Globus pallidus (tissue), 1 donor: ENCODE results near the gene PDE1A.
"Not testable (repeated sequence)": the region's sequence is repeated elsewhere in the genome, so short reads cannot be mapped to it uniquely, and the experiment has no call there.

Source experiments
- DNase-seq: peaks from one replicate; pipeline ENCODE4 v3.0.0-alpha.2; 2015; ENCODE audit warnings: low spot score

The PDE1A gene

DNA sequence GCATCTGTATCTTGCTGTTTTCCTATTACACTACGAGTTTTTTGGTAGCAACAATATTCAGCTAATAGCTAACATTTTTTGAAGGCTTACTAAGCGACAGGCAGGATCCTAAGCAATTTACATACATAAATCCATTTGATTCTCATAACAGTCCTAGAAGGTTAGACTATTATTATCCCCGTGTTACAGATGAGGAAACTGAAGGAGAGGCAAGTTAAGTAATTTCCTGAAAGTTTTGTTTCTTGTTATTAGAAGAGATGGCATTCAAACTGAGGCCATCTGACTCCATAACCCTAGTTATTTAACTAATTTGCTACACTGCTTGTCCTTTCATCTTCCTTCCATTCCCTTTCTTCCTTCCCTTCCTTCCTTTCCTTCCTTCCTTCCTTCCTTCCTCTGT is 68.2 kb downstream of the PDE1A start:
- no peak for DNase-seq

GRCh38 chr2:182355815-182356214 is 71.0 kb downstream of the PDE1A start:
- no peak for DNase-seq

- no peak for DNase-seq
Measured at GRCh38 chr2:182351427-182351826, 75.4 kb downstream of the PDE1A start.

- no peak for DNase-seq
Measured at GRCh38 chr2:182349268-182349667, 77.6 kb downstream of the PDE1A start.

GRCh38 chr2:182345384-182345783 is 81.5 kb downstream of the PDE1A start:
- DNase-seq: no peak

GRCh38 chr2:182330451-182331305 is 96.2 kb downstream of the PDE1A start:
- DNase-seq: no peak

DNA sequence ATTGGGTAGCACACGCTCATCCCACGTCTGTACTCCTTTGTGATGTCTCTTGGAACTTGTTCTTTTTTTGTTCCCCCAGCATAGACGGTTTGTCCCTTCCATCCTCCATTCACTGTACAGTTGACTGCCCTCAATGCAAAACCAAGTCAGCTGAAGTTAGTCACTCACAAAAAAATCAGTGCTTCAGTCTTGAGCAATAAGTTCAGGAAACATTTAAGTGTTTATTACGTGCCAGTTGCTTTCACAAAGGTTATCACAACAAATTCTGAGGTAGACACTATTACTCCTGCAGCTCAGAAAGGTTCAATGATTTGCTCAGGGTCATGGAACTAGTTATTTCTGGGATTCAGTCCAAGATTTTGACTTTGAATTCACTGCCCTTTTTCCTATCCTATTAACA is 102.2 kb downstream of the PDE1A start:
- DNase-seq: no peak

DNA sequence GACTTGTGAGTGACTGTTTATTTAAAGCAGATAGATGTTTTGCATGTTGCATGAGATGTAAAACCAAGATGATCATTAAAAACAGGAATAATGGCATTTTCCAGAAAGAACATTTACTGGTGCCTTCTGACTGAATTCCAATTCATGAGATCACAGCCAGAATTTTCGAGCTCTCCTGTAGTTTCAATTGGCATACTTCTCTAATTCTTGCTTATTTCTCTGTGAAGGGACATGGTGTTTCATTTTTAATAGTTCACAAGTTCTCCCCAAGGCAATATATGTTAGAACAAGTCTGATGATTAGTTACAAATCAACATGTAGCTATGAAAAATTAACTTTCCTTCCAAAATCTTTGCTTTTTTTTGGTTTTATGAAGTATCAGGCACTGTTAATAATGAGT is 105.7 kb downstream of the PDE1A start:
- DNase-seq: no peak

DNA sequence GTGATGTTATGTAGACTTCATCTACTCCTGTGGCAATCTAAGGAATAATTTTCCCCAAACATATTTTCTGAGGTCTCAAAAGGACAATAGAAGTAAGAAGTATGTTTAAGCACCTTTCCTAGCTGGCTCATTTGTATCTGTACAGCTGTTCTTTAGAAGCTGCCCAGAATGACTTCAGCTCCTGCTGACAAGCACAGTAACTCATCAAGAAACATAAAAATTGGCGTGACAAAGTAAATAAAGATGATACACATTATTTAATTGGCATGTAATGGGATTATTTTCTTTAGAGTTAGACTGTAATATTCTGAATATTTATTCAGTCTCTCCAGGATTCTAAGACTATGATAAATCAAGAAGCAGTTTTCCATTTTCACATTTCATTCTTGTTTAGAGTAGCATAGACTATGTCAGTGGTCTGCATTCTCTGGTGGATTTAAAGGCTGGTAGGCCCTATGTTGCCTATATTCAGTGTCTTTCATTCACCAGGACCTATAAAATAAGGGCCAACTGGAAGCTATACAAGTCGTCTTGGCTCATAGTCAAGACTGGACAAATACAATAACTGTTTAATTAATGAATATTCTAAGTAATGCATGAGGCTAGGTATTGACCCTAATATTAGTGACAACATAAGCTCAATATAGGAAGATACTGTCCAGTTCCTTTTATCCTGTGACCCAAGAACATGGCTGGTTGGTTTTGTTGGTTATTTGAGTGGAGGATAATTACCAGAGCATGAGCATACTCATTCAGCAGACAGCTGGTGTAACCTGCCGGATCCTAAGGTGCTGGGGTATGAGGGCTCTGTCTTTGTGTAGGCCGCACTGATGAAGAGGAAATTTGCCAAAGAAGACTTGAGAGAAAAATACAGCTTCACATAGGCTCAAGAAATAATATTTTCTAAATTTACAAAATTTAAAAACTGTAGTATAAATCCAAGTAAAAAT is 107.0 kb downstream of the PDE1A start:
- no peak for DNase-seq

GRCh38 chr2:182318466-182319220 is 108.2 kb downstream of the PDE1A start:
- no peak for DNase-seq

GRCh38 chr2:182316950-182317349 is 109.9 kb downstream of the PDE1A start:
- DNase-seq: no peak

DNA sequence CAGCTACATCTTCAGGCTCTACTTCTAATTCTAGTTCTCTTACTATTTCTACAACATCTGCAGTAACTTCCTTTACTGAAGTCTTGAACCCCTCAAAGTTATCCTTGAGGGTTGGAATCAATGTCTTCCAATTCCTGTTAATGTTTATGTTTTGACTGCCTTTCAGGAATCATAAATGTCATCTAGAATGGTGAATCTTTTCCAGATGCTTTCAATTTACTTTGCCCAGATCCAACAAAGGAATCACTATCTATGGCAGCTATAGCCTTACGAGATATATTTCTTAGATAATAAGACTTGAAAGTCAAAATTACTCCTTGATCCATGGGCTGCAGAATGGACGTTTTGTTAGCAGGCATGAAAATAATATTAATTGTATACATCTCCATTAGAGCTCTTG is 123.9 kb downstream of the PDE1A start:
- DNase-seq: no peak

DNA sequence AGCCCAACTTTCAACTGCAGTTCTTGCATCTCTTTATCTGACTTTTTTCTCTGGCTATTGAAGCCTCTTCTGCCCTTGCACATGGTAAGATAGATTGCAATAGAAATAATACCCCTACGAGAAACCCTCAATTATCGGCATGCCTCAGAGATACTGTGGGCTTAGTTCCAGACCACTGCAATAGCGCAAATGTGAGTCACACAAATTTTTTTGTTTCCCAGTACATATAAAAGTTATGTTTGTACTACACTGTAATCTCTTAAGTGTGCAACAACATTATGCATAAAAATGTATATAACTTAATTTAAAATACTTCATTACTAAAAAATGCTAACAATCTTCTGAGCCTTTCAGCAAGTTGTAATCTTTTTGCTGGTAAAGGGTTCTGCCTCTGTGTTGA is 124.7 kb downstream of the PDE1A start:
- no peak for DNase-seq

DNA sequence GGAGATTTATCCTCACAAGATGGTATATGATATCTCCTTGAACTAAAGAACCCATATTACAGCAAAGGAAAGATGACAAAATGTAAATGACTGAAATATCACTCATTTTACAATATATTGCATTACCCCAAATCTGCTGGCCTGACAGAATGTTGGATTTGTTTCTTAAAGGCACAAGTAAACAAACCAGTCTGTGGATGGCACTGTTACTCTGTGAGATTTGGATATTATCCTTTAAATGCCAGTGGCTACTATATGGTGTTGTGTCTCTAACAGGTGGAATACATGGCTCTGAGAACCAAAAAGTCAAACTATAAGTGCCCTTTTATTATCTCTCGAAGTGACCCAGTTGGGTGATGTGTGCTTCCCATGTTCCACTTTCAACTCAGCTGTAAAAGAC is 125.7 kb downstream of the PDE1A start:
- no peak for DNase-seq

- no peak for DNase-seq
Measured at GRCh38 chr2:182300608-182301007, 126.2 kb downstream of the PDE1A start.

DNA sequence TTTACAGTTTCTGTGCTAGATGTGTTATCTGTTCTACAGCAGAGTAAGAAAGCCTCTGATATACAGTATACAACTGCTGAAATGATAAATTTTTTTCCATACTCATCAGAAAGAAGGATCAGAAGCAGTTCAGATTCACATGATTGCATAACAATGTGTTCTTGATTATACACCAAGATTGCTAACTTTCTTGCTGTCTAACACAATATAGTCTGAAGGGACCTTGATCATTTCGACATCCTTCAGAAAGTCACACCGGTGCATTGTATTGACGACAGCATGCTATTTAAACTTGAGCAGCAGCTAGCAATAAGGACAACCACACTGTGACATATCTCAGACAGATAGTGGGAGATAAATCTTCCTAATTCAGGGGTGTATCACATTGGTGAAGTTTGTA is 127.2 kb downstream of the PDE1A start:
- DNase-seq: no peak

- DNase-seq: no peak
Measured at GRCh38 chr2:182298456-182298855, 128.4 kb downstream of the PDE1A start.

DNA sequence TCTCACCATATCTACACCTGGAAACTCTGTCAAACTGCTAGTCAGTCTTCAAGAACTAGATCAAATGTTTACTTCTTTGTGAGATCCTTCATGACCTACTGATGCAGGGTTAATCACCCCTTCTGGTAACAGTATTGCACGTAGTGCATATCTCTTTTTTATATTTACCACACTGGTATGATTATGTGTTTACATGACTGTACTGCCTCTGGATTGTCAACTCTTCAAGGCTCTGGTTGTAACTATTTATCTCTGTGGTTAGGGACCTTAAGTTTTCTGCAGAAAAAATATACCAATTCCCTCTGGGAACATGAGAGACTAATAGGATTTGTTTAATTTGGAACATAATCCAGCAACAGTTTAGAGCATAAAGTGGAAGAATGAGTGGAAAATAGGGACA is 135.5 kb downstream of the PDE1A start:
- DNase-seq: no peak

- DNase-seq: no peak
Measured at GRCh38 chr2:182283512-182283911, 143.3 kb downstream of the PDE1A start.

DNA sequence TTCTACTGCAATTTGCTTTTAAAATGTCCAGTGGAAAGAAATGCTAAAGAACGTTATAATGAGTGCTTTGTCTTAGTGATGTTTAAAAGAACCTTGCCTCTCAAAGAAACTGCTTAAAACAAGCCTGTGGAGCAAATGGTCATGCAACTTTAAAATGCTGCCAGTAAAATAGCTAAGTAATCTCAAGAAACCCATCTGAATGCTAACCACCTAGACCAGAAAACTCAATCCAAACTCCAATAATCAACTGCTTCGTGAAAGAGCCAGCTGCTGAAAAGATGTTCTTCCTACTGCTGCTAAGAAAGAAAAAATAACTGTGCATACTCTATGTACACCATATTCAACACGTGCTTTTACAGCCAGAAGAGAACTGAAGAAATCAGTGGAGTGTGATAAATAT is 145.6 kb downstream of the PDE1A start:
- no peak for DNase-seq

GRCh38 chr2:182280118-182280517 is 146.7 kb downstream of the PDE1A start:
- DNase-seq: no peak

GRCh38 chr2:182276662-182277061 is 150.2 kb downstream of the PDE1A start:
- not testable (repeated sequence) for DNase-seq
